ENCODE results near the gene TRIM62.

TRIM62 gene

GRCh38 chr1:33181921-33182341 is at the start of gene TRIM62:
Gene TRIM62 (minus strand): TSS chr1:33182043. CDS start chr1:33181432, 611 bp downstream.
- DNase-seq = peak; percentile 93

DNA sequence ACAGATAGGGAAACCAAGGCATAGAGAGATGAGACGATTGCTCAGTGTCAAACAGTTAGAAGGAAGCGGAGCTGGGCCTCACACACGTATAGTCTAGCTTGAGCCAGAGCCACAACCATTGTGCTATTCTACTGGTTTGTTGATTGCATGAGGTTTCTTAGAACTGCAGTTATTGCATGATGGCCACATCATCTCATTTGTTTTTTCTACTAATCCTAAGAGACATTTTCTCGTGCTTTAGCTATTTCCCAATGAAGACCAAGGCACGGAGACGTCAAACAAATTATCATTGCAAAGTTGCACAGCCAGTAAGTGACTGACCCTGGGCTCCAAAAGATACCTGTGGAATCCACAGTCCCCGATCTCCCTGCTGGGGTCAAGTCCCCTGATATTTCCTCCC is 49.3 kb upstream of the TRIM62 start:
- DNase-seq = no peak

DNA sequence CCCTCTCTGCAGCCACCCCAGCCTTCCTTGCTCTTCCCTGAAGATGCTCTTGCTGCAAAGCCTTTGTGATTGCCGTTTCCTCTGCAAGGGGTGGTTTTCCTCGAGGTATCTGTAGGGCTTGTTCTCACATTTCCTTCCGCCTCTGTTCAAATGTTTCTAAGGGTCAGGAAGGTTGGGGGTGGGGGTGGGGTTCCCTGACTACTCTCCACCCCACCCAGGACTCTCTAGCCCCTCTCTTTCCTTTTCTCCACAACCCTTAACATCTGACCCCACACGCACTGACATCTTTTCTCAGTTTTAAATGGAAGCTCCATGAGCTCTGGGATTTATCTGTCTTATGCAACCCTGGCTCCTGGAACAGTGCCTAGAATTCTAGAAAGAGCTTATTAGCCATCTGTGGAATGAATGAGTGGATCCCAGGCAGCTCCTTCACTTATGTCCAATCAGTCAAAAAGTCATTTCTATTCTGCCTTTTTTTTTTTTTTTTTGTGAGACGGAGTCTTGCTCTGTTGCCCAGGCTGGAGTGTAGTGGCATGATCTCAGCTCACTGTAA is 47.2 kb upstream of the TRIM62 start:
- DNase-seq = peak; percentile 45

- DNase-seq = no peak
Measured at GRCh38 chr1:33225586-33225985, 43.7 kb upstream of the TRIM62 start.

- no peak for DNase-seq
Measured at GRCh38 chr1:33224166-33224707, 42.4 kb upstream of the TRIM62 start.

GRCh38 chr1:33222381-33222780 is 40.5 kb upstream of the TRIM62 start:
- DNase-seq = no peak

- DNase-seq = no peak
Measured at GRCh38 chr1:33221385-33221758, 39.5 kb upstream of the TRIM62 start.

DNA sequence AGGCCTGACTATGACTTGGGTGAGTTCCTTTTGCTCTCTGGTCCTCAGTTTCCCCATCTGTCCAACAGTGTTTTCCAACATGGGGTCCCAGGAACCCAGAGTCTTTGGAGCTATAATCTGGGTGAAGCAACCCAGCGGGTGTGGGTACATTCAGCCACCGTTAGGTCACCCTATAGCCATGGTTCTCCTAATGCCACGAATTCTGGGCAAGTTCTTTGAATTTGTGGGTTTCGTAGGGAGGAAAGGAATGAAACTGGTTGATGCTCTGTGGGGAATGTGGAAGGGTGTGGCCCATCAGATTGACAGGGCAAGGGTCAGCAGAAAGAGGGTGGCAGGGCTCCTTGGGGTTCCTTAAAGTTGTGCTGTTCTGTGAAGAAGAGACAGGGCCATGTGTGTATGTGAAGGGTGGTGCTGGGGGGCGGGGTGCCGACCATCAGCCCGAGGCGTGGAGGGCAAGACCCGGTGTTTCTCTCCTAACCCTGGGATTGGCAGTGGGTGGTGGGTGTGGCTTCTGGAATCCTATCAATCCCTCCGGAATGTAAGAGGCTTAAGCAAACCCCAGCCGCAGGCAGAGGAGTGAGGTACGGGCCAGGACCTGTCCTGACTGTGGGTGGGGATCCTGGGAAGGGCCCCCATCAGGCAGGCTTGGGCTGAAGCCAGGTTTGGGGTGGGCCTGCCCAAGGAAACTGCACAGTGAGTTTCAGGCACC is 39.0 kb upstream of the TRIM62 start:
- no peak for DNase-seq

- DNase-seq = no peak
Measured at GRCh38 chr1:33219886-33220661, 38.2 kb upstream of the TRIM62 start.

- DNase-seq = no peak
Measured at GRCh38 chr1:33211972-33212371, 30.1 kb upstream of the TRIM62 start.

DNA sequence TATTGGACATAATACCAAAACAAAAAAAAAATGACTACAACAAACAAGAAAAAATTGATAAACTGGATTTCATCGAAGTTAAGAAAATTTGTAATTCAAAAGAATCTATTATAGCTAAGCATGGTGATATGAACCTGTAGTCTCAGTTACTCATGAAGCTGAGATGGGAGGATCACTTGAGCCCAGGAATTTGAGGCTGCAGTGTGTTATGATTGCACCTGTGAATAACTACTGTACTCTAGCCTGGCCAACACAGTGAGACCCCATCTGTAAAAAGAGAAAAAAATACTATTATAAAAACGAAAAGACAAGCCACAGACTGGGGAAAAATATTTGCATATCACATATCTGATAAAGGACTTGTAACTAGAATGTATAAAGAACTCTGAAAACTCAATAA is 24.5 kb upstream of the TRIM62 start:
- no peak for DNase-seq

DNA sequence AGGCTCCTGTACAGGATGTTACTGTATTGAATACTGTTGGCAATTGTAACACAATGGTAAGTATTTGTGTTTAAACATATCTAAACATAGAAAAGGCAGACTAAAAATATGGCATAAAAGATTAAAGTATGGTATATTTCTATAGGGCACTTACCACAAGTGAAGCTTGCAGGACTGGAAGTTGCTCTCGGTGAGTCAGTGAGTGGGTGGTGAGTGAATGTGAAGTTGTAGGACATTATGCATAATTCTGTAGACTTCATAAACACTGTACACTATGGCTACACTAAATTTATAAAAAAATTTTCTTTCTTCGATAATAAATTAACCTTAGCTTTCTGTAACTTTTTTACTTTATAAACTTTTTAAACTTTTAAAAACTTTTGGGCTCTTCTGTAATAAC is 13.7 kb upstream of the TRIM62 start:
- no peak for DNase-seq

DNA sequence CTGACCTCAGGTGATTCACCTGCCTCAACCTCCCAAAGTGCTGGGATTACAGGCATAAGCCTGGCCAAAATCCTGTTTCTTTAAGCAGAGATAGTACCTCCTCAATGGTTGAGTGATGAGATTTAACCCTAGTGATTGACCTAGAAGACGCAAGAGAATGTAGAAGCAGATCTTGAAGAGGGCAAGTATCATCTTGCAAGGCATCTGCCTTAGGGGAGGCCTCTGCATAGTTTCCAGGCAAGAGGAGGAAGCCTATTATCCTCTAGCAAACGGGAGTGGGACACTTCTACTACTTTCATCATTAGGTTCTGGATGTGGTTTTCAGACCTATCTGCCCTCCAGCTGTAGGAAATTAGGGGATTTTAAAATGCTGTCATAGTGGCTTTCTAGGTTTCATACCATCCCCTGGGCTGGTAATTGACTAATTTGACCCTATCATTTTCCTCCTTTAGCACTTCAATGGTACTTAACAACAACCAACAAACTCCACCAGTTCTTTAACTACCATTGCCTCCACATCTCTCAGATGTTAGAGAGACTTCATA is 10.0 kb upstream of the TRIM62 start:
- no peak for DNase-seq

DNA sequence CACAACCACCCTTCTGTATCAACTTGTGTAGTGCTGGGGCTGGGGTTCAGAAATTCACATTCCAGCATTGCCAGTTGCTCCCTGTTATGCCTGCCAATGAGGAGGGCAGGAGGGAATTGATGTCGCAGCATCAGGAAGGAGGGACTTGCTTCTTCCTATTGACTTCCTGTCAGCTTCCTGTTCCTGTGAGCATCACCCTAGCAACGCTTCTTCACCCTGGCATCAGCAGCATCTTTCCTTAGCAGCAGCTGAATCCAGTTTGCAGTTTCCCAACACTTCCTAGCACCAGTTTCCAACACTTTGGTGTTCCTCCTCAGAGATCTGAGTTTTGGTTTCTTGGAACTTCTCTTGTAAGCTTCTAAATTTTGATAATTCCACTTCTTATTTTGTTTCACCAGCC is 8.9 kb upstream of the TRIM62 start:
- DNase-seq = no peak

GRCh38 chr1:33188572-33189275 is 6.9 kb upstream of the TRIM62 start:
- no peak for DNase-seq

GRCh38 chr1:33186936-33187335 is 5.1 kb upstream of the TRIM62 start:
- no peak for DNase-seq

GRCh38 chr1:33185541-33185940 is 3.7 kb upstream of the TRIM62 start:
- no peak for DNase-seq

- no peak for DNase-seq
Measured at GRCh38 chr1:33183306-33183705, 1.5 kb upstream of the TRIM62 start.

- no peak for DNase-seq
Measured at GRCh38 chr1:33182896-33183295, 1.1 kb upstream of the TRIM62 start.

- DNase-seq = peak; percentile 89
Measured at GRCh38 chr1:33182401-33182841, 578 bp upstream of the TRIM62 start.

- DNase-seq = peak; percentile 93
Measured at GRCh38 chr1:33180911-33181890, 642 bp downstream of the TRIM62 start.
